OCI-LY3 (cell line): ENCODE data around the gene TCIRG1.

ENCODE experiments used
- H2AFZ ChIP-seq: fragments of 200-600, 300-600 bp; shearing (Covaris generic); 2 replicates; pipeline ENCODE4 v1.6.0; 2014; ENCODE audit warnings: antibody characterized with exemption, low read depth, low read length
- H3K27ac ChIP-seq: fragments of 200-600, 300-600 bp; sonication (generic); 2 replicates; pipeline ENCODE4 v1.5.1; 2014; ENCODE audit warnings: mild to moderate bottlenecking, low read length, moderate library complexity, mixed read lengths
- H3K27me3 ChIP-seq: fragments of 200-600, 300-600 bp; sonication (generic); 2 replicates; pipeline ENCODE4 v1.6.1; 2014; ENCODE audit warnings: low read depth, low read length, mixed read lengths
- H3K36me3 ChIP-seq: fragments of 200-600, 300-600 bp; sonication (generic); replicated peaks from 2 replicates; pipeline ENCODE3; 2014; ENCODE audit warnings: low read depth, low read length, mixed read lengths
- H3K4me1 ChIP-seq: fragments of 300-600, 200-600 bp; sonication (generic); 2 replicates; pipeline ENCODE4 v1.6.1; 2014; ENCODE audit warnings: low read length, mixed read lengths
- H3K4me2 ChIP-seq: fragments of 200-600, 300-600 bp; sonication (generic); 2 replicates; pipeline ENCODE4 v1.6.1; 2014; ENCODE audit warnings: low read length, mixed read lengths
- H3K4me3 ChIP-seq: fragments of 300-600, 200-600 bp; sonication (generic); 2 replicates; pipeline ENCODE4 v1.5.1; 2014; ENCODE audit warnings: antibody characterized with exemption, mild to moderate bottlenecking, low read length, moderate library complexity
- H3K79me2 ChIP-seq: fragments of 300-600, 200-600 bp; shearing (Covaris generic); 2 replicates; pipeline ENCODE4 v1.6.1; 2014; ENCODE audit warnings: mild to moderate bottlenecking, low read length, mixed read lengths
- H3K9ac ChIP-seq: fragments of 300-600, 200-600 bp; shearing (Covaris generic); 2 replicates; pipeline ENCODE4 v1.6.0; 2014; ENCODE audit warnings: mild to moderate bottlenecking, low read length, moderate library complexity
- H3K9me3 ChIP-seq: fragments of 200-600, 300-600 bp; shearing (Covaris generic); 2 replicates; pipeline ENCODE4 v1.6.1; 2014; ENCODE audit warnings: low read length, mixed read lengths; ENCODE audit not compliant: insufficient read depth
- H4K20me1 ChIP-seq: fragments of 200-600, 300-600 bp; sonication (generic); 2 replicates; pipeline ENCODE4 v1.6.1; 2016; ENCODE audit warnings: low read length, mixed read lengths; ENCODE audit not compliant: insufficient read depth
- CTCF ChIP-seq: fragments of 200-600, 300-600 bp; sonication (generic); IDR thresholded peaks from 2 replicates; pipeline ENCODE4 v1.5.1; 2014; ENCODE audit warnings: antibody characterized with exemption, low read length, low read depth
- EZH2phosphoT487 ChIP-seq: fragments of 200-600 bp; shearing (Covaris generic); IDR thresholded peaks from 2 replicates; pipeline ENCODE4 v1.6.1; 2018; ENCODE audit warnings: antibody characterized with exemption, mixed run types, low read depth

TCIRG1 gene

DNA sequence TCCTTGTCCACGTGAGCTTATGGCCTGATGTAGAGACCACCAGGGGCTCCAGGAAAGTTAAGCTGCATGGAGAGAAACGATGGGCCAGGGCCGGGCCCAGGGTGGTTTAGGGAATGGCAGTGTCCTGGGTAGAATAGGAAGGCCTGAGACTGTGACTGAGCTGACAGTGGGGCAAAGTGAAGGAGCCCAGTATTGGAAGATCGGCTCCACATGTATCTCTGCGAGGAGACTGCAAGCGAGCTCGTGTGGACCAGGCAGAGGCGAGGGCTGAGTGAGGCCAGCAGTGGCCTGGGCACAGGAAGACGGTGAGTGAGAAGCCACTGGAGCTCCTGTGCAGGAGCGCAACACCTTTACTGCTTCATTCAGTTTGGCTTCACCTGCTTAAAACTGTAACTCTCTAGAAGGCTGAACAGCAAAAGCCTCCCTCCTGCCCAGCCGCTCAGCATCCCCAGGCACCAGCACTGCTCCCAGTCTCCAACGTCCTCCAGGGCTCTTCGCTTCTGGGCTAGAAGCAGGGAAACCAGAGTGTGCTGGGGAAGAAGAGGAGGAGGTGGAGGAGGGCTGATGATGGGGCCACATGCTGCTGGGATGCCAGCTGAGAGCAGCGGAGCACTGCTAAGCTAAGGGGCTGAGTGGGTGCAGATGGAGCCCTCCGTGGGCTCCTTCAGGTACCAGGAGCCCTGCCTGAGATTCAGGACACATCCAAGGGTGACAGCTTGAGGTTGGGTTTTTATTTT, 13.5 kb downstream of the TCIRG1 start:
- Histone ChIP-seq H3K27ac (no peak overlapping the region), H4K20me1 (peaks cover 8% of the 10 kb centered on the region)

GRCh38 chr11:68053117-68053516, 14.3 kb downstream of the TCIRG1 start:
- Histone ChIP-seq H3K4me3 (no peak overlapping the region), H3K4me1 (no peaks in the 10 kb centered on the region), H3K27me3 (no peaks in the 10 kb centered on the region), H4K20me1 (peaks cover 8% of the 10 kb centered on the region), H3K36me3 (peaks cover 56% of the 10 kb centered on the region), H3K9me3 (no peaks in the 10 kb centered on the region), H3K27ac (peak overlapping the region; percentile 14; the same call in 1 of the 2 replicates), H3K79me2 (no peaks in the 10 kb centered on the region), H2AFZ (no peak overlapping the region), H3K4me2 (no peak overlapping the region), H3K9ac (no peak overlapping the region)
- TF ChIP-seq CTCF: no peak
- no peak for TF ChIP-seq EZH2phosphoT487

More for the DNA sequence above, 13.5 kb downstream of the TCIRG1 start:
- Histone ChIP-seq H3K9ac (no peak overlapping the region), H3K36me3 (peaks cover 54% of the 10 kb centered on the region), H3K79me2 (no peaks in the 10 kb centered on the region), H2AFZ (no peak overlapping the region), H3K4me3 (no peak overlapping the region), H3K9me3 (no peaks in the 10 kb centered on the region), H3K4me1 (no peaks in the 10 kb centered on the region), H3K4me2 (no peak overlapping the region), H3K27me3 (no peaks in the 10 kb centered on the region)
- TF ChIP-seq CTCF: no peak
- no peak for TF ChIP-seq EZH2phosphoT487

DNA sequence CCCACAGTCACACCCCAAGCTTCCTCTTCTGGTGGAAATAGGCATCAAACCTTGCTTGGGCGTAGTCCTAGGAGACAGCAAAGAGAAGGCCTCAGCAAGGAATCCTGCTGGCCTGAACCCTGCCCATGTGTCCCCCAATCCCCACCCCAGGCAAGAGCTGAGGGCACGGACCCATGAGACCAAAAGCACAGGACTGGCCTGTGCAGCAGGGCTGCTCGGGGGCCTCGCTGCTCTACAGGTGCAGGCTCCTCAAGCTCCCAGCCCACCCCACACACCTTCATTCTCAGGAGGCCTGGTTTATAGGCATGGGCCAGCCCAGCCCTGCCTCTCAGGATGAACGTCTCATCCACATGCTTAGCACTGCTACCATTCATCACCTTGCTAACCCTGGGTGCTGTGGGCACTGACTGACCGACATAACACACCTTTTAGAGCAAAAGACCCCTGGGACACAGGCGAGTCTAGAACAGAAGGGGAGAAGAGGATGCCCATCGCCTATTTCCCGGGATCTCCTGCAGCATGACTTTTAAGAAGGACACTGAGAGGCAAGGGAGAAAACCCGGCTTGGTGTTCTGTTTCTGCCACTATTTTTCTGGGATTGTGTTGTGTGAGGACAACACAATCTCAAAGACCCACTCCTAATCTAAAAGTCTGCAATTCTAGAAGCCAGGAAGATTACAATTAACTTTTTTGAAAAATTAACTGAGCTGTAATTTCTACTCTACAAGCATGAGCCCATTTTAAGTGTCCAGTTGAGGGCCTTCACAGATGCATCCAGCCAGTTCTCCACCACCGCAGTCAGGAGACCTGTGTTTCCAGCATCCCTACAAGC, 15.4 kb downstream of the TCIRG1 start:
- H3K9me3 ChIP-seq: no peaks in the 10 kb centered on the region
- H3K4me3 ChIP-seq: no peak overlapping the region
- H2AFZ ChIP-seq: no peak overlapping the region
- H3K4me2 ChIP-seq: no peak overlapping the region
- H3K27ac ChIP-seq: no peak overlapping the region
- TF ChIP-seq CTCF (no peak), EZH2phosphoT487 (no peak)
- no peaks in the 10 kb centered on the region for H3K27me3 ChIP-seq
- peaks cover 8% of the 10 kb centered on the region for H4K20me1 ChIP-seq
- H3K79me2 ChIP-seq: no peaks in the 10 kb centered on the region
- no peak overlapping the region for H3K9ac ChIP-seq
- no peaks in the 10 kb centered on the region for H3K4me1 ChIP-seq
- peaks cover 50% of the 10 kb centered on the region for H3K36me3 ChIP-seq
